ENCODE data around the gene IFT88. TPM values are rescaled to one million over a fixed set of nuclear protein-coding genes. Genes with fewer than 3 reads are reported as not detected.

IFT88 gene
- total and polyA plus RNA-seq, 2 of the 4 experiments (the other 2 are of a cell fraction): 5.5 to 8.6 TPM

GRCh38 chr13:20704459-20705069, 137.6 kb downstream of the IFT88 start:
- ATAC-seq (ENCODE audit: low read depth): no peak
- in situ Hi-C loops (cut with MboI; ENCODE audit: low sequenced_read_pairs): loop anchor here (5.0 to 25.0 kb wide), 3 partner anchors 123 to 517 kb away; partner anchors contain the start of gene GJB2

More at GRCh38 chr13:20704459-20705069, 137.6 kb downstream of the IFT88 start:
- no peak overlapping the region for H2BK15ac ChIP-seq (ENCODE audit: low read depth, low read length)
- no peaks in the 10 kb centered on the region for H3K9me3 ChIP-seq (ENCODE audit: control insufficient read depth, insufficient read depth, low read length)
- no peaks in the 10 kb centered on the region for H3K36me3 ChIP-seq (ENCODE audit: control insufficient read depth, insufficient read depth, low read length)
- no peak overlapping the region for H2AK9ac ChIP-seq (replicated peaks; ENCODE audit: low read depth, low read length, poor library complexity)
- no CpG with 5 or more reads among the region's 20 CpGs for WGBS, 2 experiments (ENCODE audit: extremely low coverage in 2 of 2, insufficient read length in 1 of 2)
- H3K4ac ChIP-seq (ENCODE audit: low read depth, low read length): no peak overlapping the region
- H3K27me3 ChIP-seq (ENCODE audit: control insufficient read depth, insufficient read depth, low read length): peaks cover 4% of the 10 kb centered on the region
- CTCF ChIA-PET: interaction anchor here (0.6 to 1.5 kb wide), 4 partner anchors 10 to 220 kb away, joined by 4 to 7 read pairs (median 4); no protein-coding TSS in a partner anchor
- no peak overlapping the region for H3K9ac ChIP-seq (ENCODE audit: low read depth, low read length)
- no TSS peak for BruUV-seq (replicated peaks)
- no peak overlapping the region for H3K27ac ChIP-seq (ENCODE audit: insufficient read depth, low read length)
- H4K5ac ChIP-seq (ENCODE audit: low read depth, low read length): no peak overlapping the region
- peak overlapping the region; percentile 40; the same call in 1 of the 2 replicates for H2AK5ac ChIP-seq (ENCODE audit: low read depth, low read length)
- 0 out of 4 replicates have a peak, but pooled peaks cover 0 to 5% of the 10 kb centered on the region in 2 experiments for H3K79me1 ChIP-seq (ENCODE audit: low read depth in 1 of 2, low read length in 2 of 2)
- H4K8ac ChIP-seq (ENCODE audit: low read depth in 2 of 2, low read length in 2 of 2): no peak overlapping the region
- H4K91ac ChIP-seq (ENCODE audit: insufficient read depth, low read depth, low read length): no peak overlapping the region
- no peak overlapping the region for H3K14ac ChIP-seq (replicated peaks; ENCODE audit: low read depth, low read length)
- peak overlapping the region; percentile 59; the same call in 1 of the 2 replicates for H3K4me2 ChIP-seq (ENCODE audit: low read depth, low read length)
- no peak overlapping the region for H2BK120ac ChIP-seq (ENCODE audit: low read depth, low read length)
- no peak overlapping the region for H3K56ac ChIP-seq (ENCODE audit: extremely low read depth, insufficient read depth, low read length)
- POLR2A ChIA-PET (ENCODE audit: unreplicated experiment): no interaction called here
- H3K23ac ChIP-seq (ENCODE audit: low read depth, low read length): no peak overlapping the region
- dilution Hi-C loops (cut with HindIII; ENCODE audit: low sequenced_read_pairs, unreplicated experiment) (no loop called here), intact Hi-C loops (cut with micrococcal nuclease) (loop anchor here (1.0 to 5.0 kb wide), 3 partner anchors 92 to 522 kb away; partner anchors contain the start of gene CRYL1)
- no peaks in the 10 kb centered on the region for H4K20me1 ChIP-seq (ENCODE audit: insufficient read depth, low read length)
- H3K4me1 ChIP-seq (ENCODE audit: control insufficient read depth, insufficient read depth, low read length): peaks cover 4% of the 10 kb centered on the region; the same call in 1 of the 2 replicates
- H3K18ac ChIP-seq (ENCODE audit: low read depth, low read length): no peak overlapping the region
- H2BK20ac ChIP-seq (ENCODE audit: low read depth, low read length): no peak overlapping the region
- TF ChIP-seq CEBPB (IDR thresholded peaks at IDR 0.05; ENCODE audit: low read depth, low read length) (no peak), MAZ (IDR thresholded peaks at IDR 0.05; ENCODE audit: borderline replicate concordance, low read depth, low read length) (no peak), CTCF (conservative IDR thresholded peaks at IDR 0.05; ENCODE audit: low read depth, low read length) (no peak), RCOR1 (IDR thresholded peaks at IDR 0.05; ENCODE audit: insufficient replicate concordance, low read length) (no peak), USF2 (IDR thresholded peaks at IDR 0.05; ENCODE audit: low read depth, low read length) (no peak), NFE2L2 (IDR thresholded peaks at IDR 0.05; ENCODE audit: low read depth, low read length) (no peak), CHD1 (IDR thresholded peaks at IDR 0.05; ENCODE audit: low read depth, low read length) (no peak), MAFK (IDR thresholded peaks at IDR 0.05; ENCODE audit: low read depth, low read length) (no peak)
- peak overlapping the region; percentile 14; the same call in 1 of the 2 replicates for H3K4me3 ChIP-seq (ENCODE audit: insufficient read depth, low read depth, low read length)
- DNase-seq: no peak
- H3K9me1 ChIP-seq (ENCODE audit: insufficient read depth, low read length): peaks cover 7% of the 10 kb centered on the region; the same call in 1 of the 2 replicates
- no peak overlapping the region for H2BK5ac ChIP-seq (ENCODE audit: low read depth, low read length, poor library complexity, severe bottlenecking)
- H2AFZ ChIP-seq (replicated peaks; ENCODE audit: low read length, poor library complexity): peak overlapping the region; percentile 72

Data from IMR-90 (cell line).